GM20000 (cell line): ENCODE data around the gene TMEM184A.
A peak's percentile ranks its signal among the peaks of the same experiment; 100 is the strongest.

Source experiments
- DNase-seq: peaks from one replicate; pipeline ENCODE4 v3.0.0; 2012; ENCODE audit warnings: low spot score
- TF ChIP-seq, protein P1 (sequence below): IDR thresholded peaks from 2 replicates; pipeline ENCODE4 v1.5.1; 2012; ENCODE audit warnings: mild to moderate bottlenecking, control low read depth; ENCODE audit errors: extremely low read depth, missing control alignments

The TMEM184A gene

DNA sequence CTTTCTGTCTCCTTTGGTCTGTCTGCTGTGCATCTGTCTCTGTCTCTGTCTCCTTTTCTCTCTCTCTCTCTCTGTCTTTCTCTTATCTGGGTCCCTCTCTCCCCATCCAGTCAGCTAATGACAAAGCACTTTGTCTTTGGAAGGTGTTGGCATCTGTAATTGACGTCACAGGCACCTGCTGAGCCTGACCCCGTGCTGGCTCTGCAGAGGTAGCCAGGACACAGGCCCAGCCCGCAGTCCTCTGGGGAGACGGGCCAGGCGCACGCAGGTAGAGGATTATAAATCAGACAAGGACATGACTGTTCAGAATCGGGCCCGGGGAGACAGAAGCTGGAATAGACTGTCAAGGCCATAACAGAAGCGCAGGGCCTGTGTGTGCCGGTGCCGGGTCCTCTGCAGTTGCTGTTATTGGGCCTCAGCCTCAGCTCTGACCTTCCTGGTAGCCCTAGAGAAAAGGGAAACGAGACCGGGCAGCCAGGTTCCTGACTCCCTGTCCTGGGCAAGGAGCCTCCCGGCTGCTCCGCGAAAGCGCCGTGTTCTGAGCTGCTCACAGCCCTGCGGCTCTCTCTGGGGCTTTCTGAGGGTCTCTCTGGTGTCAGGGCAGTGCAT is 24.5 kb upstream of the TMEM184A start:
- no peak for DNase-seq
- TF ChIP-seq, protein P1, sequence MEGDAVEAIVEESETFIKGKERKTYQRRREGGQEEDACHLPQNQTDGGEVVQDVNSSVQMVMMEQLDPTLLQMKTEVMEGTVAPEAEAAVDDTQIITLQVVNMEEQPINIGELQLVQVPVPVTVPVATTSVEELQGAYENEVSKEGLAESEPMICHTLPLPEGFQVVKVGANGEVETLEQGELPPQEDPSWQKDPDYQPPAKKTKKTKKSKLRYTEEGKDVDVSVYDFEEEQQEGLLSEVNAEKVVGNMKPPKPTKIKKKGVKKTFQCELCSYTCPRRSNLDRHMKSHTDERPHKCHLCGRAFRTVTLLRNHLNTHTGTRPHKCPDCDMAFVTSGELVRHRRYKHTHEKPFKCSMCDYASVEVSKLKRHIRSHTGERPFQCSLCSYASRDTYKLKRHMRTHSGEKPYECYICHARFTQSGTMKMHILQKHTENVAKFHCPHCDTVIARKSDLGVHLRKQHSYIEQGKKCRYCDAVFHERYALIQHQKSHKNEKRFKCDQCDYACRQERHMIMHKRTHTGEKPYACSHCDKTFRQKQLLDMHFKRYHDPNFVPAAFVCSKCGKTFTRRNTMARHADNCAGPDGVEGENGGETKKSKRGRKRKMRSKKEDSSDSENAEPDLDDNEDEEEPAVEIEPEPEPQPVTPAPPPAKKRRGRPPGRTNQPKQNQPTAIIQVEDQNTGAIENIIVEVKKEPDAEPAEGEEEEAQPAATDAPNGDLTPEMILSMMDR, result no peak

DNA sequence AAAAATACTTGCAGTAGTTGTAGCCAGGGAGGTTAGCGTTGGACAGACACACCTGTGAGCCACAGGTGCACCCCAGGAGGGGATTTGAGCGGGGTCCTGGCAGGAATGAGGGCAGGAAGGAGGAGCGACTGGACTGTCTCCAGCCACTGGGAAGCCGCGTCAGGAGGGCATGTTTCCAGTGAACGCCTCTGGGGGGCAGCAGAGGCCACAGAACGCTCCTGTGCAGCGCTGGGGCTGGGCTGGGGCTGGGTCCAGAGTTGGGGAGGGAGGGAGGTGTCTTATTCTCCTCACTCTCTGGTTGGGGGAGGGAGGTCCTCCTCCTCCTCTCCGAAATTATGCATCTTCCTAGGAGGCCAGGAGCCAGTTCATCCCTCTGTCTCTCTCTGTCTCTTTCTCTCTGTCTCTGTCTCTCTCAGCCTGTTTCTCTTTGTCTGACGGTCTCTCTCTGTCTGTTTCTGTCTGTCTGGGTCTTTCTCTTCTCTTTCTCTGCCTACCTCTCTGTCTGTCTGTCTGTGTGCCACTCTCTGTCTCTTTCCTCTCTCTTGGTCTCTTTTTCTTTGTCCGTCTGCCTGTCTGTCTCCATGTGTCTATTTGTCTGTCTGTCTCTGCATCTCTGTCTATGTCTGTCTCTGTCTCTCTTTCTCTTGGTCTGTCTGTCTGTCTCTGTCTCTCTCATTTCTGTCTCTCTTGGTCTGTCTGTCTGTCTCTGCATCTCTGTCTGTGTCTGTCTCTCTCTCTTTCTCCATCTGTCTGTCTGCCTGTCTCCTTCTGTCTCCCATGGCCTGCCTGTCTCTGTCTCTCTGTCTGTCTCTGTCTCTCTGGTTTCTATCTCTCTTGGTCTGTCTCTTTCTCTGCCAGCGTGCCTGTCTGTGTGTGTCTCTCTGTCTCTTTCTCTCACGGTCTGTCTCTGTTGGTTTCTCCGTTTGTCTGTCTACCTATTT is 23.7 kb upstream of the TMEM184A start:
- DNase-seq, result peak; percentile 84
- TF ChIP-seq, protein P1, result peak; percentile 93

DNA sequence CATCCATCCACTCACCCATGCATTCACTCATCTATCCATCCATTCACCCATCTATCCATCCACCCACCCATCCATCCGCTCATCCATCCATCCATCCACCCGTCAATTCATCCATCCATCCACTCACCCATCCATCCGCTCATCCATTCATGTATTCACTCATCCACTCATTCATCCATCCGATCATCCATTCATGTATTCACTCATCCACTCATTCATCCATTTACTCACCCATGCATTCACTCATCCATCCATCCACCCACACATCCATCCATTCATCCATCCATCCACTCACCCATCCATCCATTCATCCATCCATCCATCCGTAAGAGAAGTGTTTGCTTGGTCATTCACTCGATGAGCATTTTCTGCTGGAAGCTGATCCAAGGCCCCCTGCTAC is 22.5 kb upstream of the TMEM184A start:
- TF ChIP-seq, protein P1, result no peak
- DNase-seq, result no peak

DNA sequence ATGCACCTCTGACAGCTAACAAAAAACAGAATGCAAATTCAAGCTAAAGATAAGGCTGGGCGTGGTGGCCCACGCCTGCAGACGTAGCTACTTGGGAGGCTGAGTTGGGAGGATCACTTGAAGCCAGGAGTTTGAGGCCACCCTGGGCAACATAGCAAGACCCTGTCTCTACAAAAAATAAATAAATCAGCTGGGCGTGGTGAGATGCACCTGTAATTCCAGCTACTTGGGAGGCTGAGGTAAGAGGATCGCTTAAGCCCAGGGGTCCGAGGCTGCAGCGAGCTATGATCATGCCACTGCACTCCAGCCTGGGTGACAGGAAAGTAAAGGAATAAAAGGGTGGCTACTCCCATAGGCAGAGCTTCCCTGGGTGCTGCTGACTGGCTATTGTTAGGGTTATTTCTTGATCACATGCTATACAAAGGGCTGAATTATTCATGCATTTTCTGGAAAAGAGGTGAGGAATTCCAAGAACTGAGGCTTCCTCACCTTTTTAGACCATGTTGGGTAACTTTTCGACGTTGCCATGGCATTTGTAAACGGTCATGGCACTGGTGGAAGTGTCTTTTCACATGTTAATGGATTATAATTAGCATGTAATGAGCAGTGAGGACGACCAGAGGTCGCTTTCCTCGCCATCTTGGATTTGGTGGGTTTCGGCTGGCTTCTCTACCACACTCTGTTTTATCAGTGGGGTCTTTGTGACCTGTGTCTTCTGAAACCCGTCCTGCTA is 20.7 kb upstream of the TMEM184A start:
- TF ChIP-seq, protein P1, result no peak
- DNase-seq, result no peak

DNA sequence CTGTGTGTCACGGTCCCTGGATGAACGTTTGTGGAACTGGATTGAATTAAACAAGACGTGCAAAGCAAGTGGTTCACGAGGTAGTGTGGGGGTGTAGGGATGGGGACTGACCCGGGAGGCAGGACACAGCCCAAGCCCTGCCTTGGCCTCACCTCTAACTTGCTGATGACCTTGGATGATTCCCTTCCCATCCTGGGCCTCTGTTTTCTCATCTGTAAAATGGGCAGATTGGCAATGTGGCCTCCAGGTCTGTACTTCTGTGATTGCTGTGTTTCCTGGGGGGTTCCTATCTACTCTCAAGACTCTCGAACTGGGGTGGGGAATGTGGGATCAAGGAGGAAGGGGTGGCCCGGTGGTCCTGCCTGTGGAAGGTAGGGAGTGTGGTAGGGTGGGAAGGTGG is 19.8 kb upstream of the TMEM184A start:
- TF ChIP-seq, protein P1, result no peak
- DNase-seq, result no peak

DNA sequence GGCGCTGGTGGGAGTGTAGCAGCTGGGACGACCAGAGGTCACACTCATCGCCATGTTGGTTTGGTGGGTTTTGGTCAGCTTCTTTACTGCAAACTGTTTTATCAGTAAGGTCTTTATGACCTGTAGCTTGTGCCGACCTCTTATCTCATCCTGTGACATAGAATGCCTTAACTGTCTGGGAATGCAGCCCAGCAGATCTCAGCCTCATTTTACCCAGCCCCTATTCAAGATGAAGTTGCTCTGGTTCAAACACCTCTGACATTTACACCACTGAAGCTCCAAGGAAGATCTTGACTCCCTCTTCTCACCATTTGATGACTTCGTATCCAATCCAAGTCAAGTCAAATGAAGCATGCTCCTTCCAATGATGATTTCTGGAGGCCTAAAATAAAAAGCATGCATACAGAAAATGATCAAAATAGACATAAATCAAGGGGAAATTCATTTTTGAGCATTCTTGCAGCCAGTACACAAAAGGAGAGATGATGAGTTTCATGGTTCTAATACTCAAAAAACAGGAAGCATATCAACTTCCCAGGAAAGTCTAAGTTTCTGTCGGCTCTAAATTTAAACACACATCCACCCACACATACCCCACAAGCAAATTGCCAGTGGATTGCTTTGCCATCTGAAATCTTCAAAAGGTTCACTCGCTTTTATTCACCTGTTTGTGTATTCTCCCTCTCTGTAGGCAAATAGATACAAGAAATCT is 16.3 kb upstream of the TMEM184A start:
- DNase-seq, result no peak
- TF ChIP-seq, protein P1, result no peak
